ENCODE results near the gene CHRNA4.

CHRNA4 gene

DNA sequence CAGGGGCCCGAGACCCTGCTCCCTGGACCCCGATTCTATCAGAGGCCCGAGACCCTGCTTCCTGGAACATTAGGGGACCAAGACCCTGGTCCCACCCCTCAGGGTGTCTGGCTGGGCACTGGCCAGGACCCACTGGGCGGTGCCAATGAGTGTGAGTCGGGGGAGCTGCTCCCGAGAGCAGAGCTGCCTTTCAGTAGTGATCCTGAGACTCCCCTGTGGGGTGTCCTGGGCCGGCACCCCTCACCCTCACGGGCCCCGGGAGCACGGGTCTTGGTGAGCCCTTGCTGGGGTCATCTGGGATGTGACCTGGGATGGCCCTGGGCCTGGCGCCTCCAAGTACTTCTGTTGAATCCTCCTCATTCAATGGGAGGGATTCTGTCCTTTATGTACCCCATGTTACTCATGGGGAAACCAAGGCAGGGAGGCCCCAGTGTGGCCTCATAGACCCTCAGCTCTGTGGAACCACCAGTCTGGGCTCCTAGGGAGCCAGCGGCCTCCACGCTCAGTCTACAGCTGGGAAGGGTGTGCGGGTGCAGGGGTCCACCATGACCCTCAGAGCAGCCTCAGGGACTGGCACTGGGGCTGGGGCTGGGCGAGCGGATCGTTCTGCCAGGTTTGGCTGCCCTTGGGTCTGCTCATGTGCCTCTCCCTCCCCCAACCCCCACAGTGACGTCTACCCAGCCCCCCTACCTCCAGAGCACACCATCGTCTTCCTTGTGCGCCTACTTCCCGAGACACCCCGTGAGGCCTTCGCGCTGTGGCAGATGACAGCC is 42.6 kb downstream of the CHRNA4 start:
- DNase-seq (ENCODE audit: insufficient read length) (no peak), FAIRE-seq (no peak)
- TF ChIP-seq POLR2A (IDR thresholded peaks at IDR 0.05; ENCODE audit: low read depth, low read length): no peak
- no peak for TF ChIP-seq POLR2AphosphoS5 (IDR thresholded peaks at IDR 0.05; ENCODE audit: low read depth, low read length)

DNA sequence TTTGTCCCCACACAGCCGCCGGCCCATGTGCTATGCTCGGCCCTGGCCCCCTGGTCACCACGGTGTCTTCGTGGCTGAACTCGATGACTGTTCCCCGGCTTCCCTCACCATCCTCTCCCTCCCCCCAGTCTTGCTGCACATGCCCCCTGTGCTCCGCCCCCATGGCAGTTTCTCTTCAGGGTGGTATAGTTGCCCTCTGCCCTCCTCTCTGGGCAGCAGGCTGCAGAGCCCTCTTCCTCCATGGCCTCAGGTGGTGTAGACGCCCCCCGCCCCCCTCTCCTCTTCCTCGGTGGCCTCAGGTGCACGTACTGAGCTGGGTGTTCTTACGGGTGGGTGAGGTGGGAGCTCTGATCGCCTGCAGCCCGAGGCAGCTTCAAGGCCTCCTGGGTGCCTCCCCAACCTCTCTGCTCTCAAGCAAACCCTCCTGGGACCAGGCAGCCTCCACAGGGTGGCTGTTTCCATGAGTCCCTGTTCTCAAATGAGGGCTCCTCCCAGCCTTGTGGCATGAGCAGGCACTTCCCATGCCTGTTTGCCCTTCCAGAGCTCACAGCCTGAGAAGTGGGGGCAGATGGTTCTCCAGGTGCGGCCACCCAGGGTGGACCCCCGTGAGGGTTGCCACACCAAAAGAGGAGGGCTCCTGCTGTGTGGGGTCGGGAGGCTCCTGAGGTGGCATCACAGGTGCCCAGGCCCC is 43.4 kb downstream of the CHRNA4 start:
- TF ChIP-seq POLR2AphosphoS5 (IDR thresholded peaks at IDR 0.05; ENCODE audit: low read depth, low read length) (no peak), POLR2A (IDR thresholded peaks at IDR 0.05; ENCODE audit: low read depth, low read length) (no peak), TAF1 (IDR thresholded peaks at IDR 0.05; ENCODE audit: borderline replicate concordance, low read depth, low read length) (no peak)
- no peak for FAIRE-seq
- DNase-seq (ENCODE audit: insufficient read length): no peak

DNA sequence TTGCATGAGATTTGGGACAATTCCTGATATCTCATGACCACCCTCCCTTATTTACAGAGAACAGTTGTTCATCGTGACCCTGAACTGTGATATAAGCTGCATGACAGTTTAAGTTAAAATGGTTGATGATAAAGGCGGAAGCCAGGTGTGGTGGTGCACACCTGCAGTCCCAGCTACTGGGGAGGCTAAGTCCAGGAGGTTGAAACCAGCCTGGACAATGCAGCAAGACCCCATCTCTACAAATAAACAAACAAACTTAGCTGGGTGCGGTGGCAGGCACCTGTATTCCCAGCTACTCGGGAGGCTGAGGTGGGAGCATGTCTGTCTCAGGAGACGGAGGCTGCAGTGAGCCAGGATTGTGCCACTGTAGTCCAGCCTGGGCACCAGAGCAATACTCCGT is 44.1 kb downstream of the CHRNA4 start:
- FAIRE-seq (no peak), DNase-seq (ENCODE audit: insufficient read length) (no peak)
- TF ChIP-seq POLR2AphosphoS5 (IDR thresholded peaks at IDR 0.05; ENCODE audit: low read depth, low read length): no peak
- no peak for TF ChIP-seq POLR2A (IDR thresholded peaks at IDR 0.05; ENCODE audit: low read depth, low read length)
- no peak for TF ChIP-seq TAF1 (IDR thresholded peaks at IDR 0.05; ENCODE audit: borderline replicate concordance, low read depth, low read length)

- TF ChIP-seq POLR2AphosphoS5 (IDR thresholded peaks at IDR 0.05; ENCODE audit: low read depth, low read length) (no peak), TAF1 (IDR thresholded peaks at IDR 0.05; ENCODE audit: borderline replicate concordance, low read depth, low read length) (no peak), POLR2A (IDR thresholded peaks at IDR 0.05; ENCODE audit: low read depth, low read length) (no peak)
- FAIRE-seq: no peak
- no peak for DNase-seq (ENCODE audit: insufficient read length)
Observed at GRCh38 chr20:63316502-63316921, 44.6 kb downstream of the CHRNA4 start.

DNA sequence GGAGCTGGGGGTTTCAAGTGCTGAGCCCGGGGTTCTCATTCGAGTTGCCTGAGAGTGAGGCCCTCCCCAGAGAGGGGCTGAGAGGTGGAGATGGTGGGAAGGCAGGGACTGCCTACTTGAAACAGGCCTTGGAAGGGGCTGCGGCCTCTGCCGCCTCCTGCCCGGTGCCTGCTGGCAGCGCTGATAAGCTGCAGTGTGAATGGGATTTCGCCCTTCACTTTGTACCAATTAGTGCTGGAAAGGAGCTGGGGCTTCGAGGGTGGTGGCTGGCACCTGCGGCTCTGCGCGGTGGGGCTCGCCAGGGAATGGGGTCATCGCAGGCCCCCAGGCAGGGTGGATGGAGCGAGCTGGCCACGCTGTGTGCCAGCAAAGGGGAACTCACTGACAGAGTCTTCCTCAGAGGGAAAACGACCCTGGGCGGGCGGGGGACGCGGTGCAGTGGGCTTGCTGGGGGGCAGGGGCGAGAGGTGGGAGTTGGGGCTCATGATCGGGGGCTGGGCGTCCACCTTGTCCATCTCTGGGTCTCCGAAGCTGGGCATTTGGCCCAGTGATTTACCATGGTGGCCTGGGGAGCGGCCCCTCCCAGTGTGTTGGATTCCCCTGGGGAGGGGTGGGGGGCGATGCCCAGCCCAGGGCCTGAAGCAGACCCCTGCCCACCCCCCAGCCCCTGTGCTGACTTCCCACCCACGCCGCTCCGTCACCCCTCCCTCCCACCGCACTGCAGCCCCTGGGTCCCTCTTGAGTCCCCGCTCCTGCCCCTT is 45.2 kb downstream of the CHRNA4 start:
- FAIRE-seq (no peak), DNase-seq (ENCODE audit: insufficient read length) (no peak)
- no peak for TF ChIP-seq POLR2AphosphoS5 (IDR thresholded peaks at IDR 0.05; ENCODE audit: low read depth, low read length)
- no peak for TF ChIP-seq TAF1 (IDR thresholded peaks at IDR 0.05; ENCODE audit: borderline replicate concordance, low read depth, low read length)
- no peak for TF ChIP-seq POLR2A (IDR thresholded peaks at IDR 0.05; ENCODE audit: low read depth, low read length)

DNA sequence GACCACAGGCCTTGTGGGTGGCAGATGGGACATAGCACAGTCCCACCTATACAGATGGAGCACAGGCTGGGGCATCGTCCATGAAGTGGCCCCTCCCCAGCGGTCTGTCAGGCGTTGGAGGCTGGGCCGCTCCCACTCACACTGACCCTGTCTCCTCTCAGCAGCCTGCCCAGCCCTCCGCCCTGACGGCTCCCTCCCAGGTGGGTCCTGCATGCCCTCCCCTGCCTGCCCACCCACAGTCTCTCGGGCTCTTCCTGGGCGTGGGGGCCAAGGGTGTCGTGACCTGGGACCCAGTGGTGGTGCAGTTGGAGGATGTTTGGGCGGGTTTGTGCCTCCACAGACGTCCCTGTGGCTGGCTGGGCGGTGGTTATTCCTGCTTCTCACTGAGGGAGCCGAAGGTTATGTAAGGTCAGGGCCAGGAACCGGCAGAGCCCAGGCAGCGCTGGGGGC is 45.9 kb downstream of the CHRNA4 start:
- TF ChIP-seq POLR2AphosphoS5 (IDR thresholded peaks at IDR 0.05; ENCODE audit: low read depth, low read length) (no peak), POLR2A (IDR thresholded peaks at IDR 0.05; ENCODE audit: low read depth, low read length) (no peak), TAF1 (IDR thresholded peaks at IDR 0.05; ENCODE audit: borderline replicate concordance, low read depth, low read length) (no peak)
- FAIRE-seq: no peak
- no peak for DNase-seq (ENCODE audit: insufficient read length)

GRCh38 chr20:63314566-63315239 is 46.4 kb downstream of the CHRNA4 start:
- TF ChIP-seq POLR2AphosphoS5 (IDR thresholded peaks at IDR 0.05; ENCODE audit: low read depth, low read length) (no peak), TAF1 (IDR thresholded peaks at IDR 0.05; ENCODE audit: borderline replicate concordance, low read depth, low read length) (no peak), POLR2A (IDR thresholded peaks at IDR 0.05; ENCODE audit: low read depth, low read length) (no peak)
- DNase-seq (ENCODE audit: insufficient read length) (no peak), FAIRE-seq (no peak)

DNA sequence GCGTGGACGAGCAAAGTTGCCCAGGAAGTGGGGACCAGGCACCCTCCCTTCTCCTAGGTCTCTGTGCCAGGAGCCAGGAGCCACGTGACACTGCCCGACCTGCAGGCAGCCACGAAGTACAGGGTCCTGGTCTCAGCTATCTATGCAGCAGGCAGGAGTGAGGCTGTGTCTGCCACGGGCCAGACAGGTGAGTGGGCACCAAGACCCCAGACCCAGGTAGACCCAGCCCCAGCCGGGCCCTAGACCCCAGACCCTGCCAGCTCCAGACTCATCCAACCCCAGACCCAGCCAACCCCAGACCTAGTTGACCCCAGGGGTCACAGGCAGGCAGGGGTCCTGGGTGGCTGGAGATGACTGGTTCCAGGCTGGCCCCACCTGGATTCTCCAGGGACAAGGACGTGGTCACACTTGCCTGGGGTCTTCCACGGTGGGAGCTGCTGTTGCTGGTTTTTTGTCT is 47.1 kb downstream of the CHRNA4 start:
- DNase-seq (ENCODE audit: insufficient read length) (no peak), FAIRE-seq (no peak)
- no peak for TF ChIP-seq POLR2A (IDR thresholded peaks at IDR 0.05; ENCODE audit: low read depth, low read length)
- TF ChIP-seq TAF1 (IDR thresholded peaks at IDR 0.05; ENCODE audit: borderline replicate concordance, low read depth, low read length): no peak
- TF ChIP-seq POLR2AphosphoS5 (IDR thresholded peaks at IDR 0.05; ENCODE audit: low read depth, low read length): no peak

- FAIRE-seq (no peak), DNase-seq (ENCODE audit: insufficient read length) (no peak)
- TF ChIP-seq TAF1 (IDR thresholded peaks at IDR 0.05; ENCODE audit: borderline replicate concordance, low read depth, low read length) (no peak), POLR2AphosphoS5 (IDR thresholded peaks at IDR 0.05; ENCODE audit: low read depth, low read length) (no peak), POLR2A (IDR thresholded peaks at IDR 0.05; ENCODE audit: low read depth, low read length) (no peak)
Observed at GRCh38 chr20:63313349-63314014, 47.7 kb downstream of the CHRNA4 start.

DNA sequence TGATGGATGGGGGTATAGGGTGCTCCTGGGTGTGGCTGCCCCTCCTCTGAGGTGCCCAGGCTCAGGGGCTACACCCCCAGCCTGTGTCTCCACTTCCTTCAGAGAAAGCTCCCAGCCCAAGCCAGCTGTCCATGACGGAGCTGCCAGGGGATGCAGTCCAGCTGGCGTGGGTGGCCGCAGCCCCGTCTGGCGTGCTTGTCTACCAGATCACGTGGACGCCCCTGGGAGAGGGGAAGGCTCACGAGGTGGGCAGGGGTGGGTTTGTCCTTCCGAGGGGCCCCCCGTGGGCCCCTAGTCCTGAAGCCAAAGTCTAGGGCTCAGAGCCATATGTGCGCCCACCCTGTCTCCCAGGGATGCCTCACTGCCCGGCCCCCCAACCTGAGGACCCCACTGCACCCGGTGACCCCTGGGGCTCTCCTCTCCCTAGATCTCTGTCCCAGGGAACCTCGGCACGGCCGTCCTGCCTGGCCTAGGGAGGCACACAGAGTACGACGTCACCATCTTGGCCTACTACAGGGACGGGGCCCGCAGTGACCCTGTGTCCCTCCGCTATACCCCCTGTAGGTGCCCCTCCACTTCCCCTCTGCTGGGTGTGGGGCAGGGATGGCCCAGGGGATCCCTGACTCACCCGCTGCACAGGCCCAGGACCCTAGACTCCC is 48.3 kb downstream of the CHRNA4 start:
- no peak for DNase-seq (ENCODE audit: insufficient read length)
- FAIRE-seq: no peak
- no peak for TF ChIP-seq POLR2A (IDR thresholded peaks at IDR 0.05; ENCODE audit: low read depth, low read length)
- no peak for TF ChIP-seq POLR2AphosphoS5 (IDR thresholded peaks at IDR 0.05; ENCODE audit: low read depth, low read length)
- TF ChIP-seq TAF1 (IDR thresholded peaks at IDR 0.05; ENCODE audit: borderline replicate concordance, low read depth, low read length): no peak

All from GM12892 (cell line).